ENCODE measurements around the gene WHRN.

WHRN gene

DNA sequence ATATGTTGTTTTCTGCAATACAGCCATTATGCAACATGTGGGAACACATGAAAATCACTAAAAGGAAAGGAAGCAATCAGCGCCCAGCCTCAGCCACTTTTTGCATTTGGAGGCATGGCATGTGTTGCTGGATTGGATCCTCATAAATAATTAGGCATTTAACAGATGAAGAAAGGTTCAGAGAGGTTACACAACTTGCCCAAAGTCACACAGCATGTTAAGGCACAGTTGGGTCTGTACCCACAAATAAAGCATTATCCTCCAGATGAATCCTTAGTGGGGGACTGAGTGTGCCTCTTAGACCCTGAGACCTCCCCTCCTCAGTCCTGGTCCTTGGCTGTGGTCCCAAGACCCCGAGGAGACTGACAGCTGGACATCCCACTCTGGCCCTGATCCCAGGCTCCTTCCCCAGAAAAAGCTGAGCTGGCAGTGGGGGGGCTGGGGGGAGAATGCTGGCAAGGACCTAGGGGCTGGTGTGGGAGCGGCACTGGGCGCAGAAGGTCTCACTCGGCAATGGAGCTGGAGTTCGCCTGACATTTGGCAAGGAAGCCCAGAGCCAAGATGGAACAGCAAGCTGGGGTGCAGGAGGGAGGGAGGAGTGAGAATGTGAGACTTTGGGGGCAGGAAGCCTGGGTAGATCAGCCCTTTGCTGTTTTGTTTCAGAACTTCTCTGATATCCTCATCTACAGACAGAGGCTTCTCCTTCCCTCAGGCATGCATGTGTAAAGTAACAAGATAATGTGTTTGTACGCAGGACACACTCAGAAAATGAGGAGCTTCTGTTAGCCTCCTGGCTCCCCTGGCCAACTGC, 110.5 kb downstream of the WHRN start:
- DNase-seq = no peak

DNA sequence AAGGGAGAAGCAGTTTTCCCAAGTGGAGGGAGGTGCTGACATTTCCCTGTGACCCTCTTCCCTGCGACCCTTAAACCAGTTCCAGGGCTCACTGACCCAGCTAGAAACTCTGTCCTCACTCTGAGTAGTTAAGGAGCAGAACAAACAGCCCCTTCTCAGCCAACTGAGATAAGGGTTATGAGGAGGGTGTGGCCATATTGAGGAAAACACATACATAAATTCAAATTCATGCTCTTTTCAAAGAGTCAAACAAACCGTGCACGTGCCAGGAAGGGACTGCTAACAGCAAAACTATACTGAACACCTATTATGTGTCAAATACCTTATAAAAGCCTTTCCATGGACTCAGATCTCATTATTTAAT, 112.5 kb downstream of the WHRN start:
- no peak for DNase-seq

DNA sequence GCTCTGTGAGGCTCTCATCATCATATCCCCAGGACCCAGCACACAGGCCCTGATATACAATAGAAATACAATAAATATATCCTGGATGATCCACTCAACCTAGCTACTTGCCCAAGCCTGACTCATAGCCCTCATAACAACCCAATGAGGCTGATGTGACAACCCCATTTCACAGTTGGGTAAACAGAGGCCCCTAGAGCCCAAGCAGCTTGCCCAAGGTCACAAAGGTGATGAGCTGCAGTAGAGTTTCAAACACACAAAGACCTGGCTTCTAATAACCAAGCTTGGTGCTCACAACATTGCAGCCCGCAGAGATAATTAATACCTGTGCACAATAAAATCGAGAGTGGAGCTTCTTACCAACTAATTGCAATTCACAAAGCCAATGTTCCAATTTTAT, 114.3 kb downstream of the WHRN start:
- DNase-seq = no peak

DNA sequence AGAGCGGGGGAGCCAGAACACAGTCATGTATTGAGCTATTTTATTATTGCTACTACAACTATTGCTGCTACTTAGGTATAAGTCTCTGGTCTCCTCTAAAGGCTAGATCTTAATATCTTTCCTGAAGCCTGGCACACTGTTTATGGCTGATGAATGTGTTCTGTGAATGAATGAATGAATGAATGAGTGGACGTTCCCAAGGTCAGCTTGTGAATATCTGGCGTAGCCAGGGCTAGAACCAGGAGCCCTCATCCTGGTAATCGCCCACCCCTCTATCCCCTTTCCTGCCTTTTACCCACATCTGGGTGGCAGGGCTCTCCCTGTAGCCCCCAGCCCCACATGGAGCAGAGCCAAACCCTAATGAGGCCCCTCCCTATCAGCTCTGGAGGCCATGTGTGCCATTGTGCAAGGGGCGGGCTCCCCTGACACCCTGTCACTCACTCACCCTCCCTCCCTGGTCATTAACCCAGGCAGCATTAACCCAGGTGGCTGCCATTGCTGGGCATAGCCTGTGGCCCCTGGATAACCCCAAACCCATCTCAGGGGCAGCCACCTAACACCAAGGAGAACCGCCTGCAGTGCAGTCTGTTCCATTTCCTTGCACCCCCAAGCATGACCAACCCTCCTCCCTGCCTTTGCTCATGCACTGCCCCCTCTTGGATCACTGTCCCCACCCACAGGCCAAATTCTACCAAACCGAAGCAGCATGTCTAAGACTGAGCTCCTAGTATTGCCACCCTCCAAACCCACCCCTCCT, 115.5 kb downstream of the WHRN start:
- DNase-seq = no peak

DNA sequence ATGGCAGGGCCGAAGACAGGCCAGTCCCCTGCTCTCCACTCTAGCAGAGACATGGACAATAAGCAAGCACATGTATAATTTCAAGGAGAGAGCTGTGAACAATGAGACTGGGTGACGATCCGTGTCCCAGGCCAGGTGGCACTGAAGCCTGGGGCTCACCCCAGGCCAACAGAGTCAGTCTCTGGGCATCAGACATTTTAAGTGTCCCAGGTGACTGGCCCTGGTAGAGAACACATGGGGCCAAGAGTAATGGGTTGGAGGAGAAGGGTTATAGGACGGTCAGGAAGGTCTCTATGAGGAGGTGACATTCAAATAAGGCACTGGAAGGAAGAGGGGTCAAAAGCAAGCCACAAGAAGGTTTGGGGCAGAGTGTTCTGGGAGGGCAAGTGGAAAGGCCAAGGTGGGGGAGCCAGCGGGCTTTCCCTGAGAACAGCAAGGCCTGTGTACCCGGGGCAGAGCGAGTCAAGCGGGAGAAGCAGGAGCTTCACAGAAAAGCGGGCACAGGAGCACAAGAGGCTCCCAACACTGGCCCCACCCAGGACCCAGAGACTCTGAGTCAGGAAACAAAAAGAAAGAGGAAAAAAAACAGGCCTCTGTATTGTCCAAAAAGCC, 116.4 kb downstream of the WHRN start:
- no peak for DNase-seq

DNA sequence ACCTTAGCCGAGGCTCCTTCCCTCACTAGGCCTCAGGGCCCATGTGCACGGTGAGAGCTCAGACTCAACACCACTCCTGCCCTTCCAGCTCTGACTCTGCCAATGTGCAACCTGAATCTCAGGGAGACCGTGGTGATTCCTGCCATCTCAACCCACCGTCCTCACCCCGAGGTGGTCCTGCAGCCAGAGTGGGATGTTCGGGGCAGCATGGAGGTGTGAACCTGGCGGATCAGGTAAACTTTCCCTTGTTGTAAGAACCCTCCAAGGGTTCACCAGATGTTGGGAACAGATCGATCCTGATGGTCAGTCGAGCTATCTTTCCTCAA, 117.0 kb downstream of the WHRN start:
- no peak for DNase-seq

DNA sequence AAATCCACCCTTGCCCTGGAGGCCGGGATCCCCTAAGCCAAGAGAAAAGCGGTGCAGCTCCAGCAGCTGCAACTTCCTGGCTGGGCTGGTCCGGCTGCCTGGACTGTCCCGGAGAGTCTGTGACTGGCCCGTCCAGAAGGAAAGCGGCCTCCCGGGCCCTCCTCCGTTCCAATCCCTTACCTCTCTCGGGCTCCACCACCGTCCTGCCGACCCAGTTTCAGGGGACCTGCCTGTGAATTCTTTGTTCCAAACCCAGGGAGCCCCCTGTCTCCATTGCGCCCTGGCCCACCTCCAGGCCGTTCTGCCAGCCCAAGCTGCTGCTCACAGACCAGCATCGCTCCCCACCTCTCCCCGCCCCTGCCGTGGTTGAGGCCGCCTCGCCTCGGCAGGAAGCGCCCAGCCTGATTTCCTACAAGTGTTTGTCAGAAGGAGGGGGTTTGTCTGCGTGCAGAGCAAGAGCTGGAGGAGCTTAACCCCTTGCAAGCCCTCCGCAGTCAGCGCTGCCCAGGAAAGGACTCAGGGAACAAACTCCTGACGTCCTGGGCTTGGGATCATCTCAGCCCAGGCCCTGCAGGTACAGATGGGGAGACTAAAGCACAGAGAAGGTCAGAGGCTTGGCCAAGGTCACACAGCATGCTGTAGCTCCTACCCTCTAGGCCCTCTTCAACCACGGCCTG, 117.5 kb downstream of the WHRN start, which contains the start of gene AKNA:
Gene AKNA, minus strand, starts transcription at position 303 of the 677 bp plus-strand sequence. CDS start 6,649 bp downstream, outside the sequence.
- no peak for DNase-seq

DNA sequence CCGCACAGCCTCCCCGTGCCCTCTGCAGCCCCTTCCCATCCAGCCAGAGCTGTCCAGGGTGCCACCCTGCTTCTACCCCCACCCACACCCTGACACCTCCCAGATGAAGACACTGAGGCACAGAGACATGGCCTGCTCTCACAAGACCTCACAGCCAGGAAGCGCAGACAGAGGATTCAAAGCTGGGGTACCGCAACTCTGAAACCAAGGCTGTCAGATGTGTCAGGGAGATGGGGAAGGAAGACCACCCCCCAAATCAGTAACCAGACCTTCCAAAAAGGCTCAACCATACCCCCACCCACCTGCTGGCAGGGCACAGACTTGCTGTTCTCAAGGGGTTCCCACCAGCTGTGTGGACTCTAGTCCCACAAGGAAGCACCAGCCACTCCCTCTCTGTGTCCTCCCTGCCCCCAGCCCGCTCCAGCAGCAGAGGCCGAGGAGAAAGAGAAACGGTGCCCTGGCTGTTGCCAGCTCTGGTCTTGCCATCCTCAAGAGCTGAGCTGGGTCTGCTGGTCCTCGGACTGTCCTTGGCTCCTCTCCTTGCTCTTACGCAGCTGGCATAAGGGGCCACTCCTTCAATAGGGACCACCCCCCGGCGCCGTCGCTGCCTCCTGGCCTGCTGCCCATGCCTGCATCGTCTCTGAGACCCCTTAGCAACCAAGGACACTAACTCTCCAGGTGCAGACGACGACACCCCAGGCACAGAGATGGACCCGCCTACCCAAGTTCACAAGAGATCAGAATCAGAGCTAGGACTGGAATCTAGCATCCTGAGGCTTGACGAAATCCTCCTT, 118.2 kb downstream of the WHRN start:
- no peak for DNase-seq

DNA sequence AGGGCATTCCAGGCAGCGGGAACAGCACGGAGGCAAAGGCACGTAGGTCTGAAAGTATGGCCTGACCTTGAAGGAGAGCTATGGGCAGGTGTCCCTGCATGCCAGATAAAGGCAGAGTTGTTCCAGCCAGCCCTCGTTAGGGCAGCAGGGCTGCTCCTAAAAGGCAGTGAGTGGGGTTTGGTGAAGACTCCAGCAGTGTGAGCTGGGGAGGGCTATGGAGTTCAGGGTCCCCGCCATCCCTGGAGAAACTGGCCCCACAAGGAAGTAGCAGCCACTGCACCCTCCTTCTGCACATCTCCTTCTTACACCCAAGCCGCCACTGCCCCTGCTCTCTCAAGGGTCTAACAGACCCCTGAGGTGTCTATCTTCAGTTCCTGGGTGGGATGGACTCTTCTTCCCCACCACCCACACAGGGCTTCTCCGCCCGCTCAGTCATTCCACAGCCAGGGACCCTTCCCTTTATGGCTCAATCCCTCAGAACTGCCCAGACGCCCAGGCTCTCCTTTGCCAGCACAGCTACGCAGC, 118.8 kb downstream of the WHRN start:
- DNase-seq = no peak

DNA sequence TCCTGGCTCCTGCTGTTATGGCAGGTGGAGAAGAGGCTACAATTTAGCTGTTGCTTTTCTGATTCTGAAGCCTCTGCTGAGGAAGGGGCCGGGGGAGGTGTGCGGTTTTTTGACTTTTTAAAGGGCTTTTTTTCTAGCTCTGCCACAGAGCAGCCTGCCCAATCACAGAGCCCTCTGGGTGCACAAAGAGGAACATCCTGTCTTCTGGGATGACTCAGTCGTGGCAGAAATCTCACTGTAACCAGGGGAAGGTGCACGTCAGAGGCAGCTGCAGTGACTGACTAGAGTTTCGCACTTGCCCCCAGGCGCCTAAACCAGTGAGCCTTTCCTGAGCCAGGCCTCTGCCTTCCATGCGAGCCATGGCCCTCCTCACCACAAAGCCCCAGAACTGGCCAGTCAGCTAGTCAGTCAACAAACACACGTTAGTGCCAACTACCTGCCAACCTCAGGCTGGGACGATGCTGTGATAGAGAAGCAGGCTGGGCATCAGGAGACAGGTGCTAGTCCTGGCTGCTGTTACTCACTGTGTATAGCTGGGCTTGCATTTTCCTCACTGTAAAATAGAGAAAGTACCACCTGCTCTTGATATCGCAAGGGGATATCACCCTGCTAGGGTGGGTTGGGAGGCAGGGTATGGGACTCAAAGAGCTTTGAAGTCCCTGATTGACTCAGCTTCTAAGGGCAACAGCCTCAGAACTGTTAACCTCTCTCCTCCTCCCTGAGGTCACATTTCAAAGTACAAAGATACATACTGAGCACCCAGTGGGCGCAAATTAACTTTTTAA, 119.7 kb downstream of the WHRN start:
- DNase-seq = no peak

DNA sequence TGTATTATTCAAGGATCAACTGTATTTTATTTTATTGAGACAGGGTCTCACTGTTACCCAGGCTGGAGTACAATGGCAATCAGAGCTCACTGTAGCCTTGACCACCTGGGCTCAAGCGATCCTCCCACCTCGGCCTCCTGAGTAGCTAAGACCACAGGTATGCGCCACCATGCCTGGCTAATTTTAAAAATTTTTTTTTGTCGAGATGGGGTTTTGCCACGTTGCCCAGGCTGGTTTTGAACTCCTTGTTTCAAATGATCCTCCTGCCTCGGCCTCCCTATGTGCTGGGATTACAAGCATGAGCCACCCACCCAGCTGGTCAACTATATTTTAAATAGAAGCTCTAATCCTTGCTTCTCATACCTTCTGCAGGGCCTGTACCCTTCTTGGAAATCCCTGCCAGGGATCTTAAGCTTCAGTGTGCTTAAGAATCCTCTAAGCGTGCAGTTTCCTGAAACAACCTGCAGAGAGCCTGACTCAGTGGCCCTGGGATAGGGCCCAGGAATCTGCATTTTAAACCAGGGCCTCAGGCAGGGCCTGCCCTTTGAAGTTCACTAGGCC, 120.4 kb downstream of the WHRN start:
- DNase-seq = no peak

DNA sequence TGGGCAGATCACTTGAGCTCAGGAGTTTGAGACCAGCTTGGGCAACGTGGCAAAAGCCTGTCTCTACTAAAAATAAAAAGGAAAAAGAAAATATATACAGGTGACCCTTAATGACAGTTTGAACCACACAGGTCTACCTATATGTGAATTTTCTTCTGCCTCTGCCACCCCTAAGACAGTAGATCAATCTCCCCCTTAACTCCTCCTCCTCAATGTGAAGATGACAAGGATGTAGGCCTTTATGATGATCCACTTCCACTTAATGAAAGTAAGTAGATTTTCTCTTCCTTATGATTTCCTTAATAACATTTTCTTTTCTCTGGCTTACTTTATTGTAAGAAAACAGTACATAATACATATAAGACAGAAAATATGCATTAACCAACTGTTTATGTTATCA, 120.9 kb downstream of the WHRN start:
- no peak for DNase-seq

DNA sequence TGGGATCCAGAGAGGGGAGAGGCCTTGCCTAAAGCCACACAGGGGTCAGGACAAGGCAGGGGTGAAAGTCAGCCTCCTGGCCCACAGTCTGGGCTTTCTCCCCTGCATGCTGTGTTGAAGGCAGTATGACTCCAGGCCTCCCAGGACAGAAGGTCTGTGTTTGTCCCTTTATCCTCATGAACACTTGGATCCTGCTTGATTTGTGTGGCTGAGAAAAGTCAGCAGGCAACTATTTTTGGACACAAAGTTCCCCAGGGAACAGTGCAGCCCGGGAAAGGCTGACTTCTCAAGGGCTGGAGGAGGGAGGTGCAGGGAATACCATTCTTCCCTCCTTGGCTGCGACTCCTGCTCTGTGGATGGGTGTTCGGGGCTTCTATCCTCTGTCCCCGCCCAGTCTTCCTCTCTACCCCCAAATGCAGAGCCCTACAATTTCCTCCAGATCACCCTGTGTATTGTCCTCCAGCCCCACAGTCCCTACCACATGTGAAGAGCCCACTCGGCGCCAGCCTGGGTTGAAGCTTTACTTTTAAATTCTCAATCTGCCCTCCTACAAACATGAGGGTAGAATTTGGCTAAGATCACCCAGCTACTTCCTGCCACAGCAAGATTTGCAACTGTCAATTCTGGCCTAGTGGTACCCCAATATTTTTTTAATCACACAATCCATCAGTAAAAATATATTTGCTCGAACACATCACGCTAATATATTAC, 121.6 kb downstream of the WHRN start:
- DNase-seq = no peak

DNA sequence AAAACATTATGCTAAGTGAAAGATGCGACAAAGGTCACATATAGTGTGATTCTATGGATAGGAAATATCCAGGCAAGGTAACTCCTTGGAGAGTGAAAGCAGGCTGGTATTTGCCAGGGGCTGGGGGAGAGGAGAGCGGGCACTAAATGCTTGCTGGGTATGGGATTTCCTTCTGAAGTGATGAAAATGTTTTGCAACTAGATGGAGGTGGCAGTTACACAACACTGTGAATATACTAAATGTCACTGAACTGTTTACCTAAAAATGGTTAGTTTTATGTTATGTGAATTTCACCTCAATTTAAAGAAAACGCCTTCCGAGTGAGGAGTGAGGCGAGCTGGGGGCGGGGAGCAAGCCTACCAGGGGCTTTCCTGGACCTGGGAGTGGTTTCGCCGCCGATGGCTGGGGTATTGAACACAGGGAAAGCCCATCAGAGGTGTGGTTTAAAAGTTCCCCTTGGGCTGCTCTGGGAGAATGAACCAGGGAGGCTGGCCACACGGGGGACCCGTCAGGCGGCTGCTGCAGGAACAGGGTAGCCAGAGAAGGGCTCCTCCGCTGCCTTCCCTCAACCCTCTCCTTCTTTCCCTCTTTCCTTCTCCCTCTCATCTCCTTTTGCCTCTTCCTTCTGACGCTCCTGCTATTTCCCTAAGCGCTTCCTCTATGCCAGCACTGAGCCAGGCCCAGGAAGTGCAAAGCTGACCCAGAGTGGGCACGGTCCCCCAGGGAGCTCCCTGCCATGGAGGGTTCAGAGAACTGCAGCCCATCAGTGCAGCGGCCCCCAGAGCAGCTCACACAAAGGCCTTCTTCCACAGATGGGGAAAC, 122.4 kb downstream of the WHRN start:
- DNase-seq = no peak

DNA sequence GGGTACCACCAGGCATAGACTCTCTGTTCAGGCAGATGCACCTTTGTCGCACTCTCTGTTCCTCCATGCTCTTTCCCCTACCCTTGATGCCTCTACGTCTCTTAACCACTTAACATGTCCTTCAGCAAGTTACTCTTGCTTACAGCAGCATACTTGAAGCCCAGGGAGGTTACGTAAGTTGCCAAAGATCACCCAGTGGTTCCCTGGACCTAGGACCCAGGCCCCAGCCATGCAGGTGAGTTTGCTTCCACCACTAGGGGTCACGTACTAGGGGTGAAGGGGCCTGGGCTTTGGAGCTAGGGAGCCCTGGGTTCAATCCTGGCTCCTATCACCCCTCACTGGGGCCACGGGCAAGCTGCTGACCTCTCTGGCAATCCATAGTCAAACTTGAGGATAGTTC, 126.4 kb downstream of the WHRN start:
- DNase-seq = no peak

DNA sequence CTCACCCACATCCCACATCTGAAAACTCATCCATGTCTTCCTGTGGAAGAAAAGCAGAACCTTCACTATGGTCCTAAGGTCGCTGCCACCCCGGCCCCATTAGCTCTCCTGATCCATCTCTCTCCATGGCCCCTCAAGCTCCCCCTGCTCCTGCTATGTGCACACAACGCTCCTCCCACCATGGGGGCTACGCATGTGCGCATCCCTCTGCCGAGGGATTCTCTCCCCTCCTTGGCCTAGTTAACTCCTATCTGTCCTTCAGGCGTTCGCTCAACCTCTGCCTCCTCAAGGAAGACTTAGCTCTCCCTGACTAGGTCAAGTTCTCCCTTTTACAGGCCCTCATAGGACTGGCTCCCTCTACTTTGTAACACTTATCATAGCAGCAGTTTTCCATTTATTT, 127.3 kb downstream of the WHRN start:
- DNase-seq = no peak

DNA sequence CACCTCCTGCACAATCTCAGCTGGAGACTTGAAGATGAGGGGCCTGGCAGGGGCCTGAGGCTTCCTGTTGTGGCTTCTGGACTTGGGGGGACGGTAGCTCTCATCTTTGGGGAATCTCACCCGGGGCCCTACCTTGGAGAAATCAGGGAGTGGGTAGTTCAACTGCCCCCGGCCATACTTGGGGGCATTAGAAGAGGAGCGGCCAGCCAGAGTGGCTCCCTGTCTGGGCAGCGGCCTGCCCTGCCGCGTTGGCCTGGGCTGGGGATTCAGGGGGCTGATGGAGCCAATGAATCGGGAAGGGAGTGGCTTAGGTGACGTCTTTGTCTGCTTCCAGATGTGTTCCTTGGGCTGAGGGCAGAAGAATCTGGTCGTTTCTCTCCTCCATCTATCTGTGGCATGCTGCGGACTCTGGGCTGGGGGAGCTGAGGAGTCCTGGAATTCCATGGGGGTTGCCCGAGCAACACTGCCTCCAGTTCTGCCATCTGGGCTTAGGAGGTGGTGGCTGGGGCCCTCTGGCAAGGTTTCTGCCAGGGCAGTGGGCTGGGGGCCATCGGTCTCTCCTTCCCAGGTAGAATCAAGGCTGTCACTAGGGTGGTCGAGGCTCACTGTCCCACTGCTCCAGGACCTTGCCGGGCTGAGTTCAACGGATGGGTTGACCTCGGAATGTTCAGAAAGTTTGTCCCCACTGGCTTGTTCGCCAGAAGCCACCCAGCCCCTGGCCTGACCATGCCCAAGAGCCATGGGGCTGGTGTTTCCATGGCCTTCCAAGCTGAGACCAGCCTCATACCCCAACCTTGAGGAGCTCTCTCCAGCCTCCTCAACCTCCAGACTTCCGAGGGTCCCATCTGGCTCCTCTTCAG, 128.5 kb downstream of the WHRN start:
- no peak for DNase-seq

DNA sequence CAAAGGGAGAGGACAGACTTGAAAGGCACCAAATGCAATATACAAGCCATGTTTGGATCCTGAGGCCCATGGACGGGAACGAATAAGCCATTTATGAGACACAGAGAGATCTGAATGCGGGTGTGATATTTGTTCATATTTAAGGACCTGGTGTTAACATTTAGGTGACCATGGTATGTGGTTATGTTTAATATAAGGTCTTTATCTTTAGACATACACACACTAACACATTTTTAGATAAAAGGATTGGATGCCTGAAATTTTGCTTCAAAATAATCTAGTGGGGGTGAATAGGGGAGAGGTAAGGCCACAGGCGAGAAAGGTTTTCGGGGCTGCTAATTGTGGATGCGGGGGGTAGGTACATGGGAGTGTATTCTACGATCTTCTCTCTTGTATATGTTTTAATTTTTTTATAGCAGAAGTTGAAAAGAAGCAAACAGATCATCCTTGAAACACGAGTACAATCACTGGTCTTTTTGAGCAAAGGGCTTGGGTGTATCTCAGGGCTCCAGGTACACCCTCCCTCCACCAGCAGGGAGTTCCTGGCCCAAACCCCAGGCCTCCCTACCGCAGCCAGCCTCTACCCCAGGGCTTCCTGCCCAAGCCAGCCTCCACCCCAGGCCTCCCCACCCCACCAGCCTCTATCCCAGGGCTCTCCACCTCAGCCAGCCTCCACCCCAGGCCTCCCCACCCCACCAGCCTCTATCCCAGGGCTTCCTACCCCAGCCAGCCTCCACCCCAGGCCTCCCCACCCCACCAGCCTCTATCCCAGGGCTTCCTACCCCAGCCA, 129.7 kb downstream of the WHRN start:
- no peak for DNase-seq

Data from cortex of kidney (tissue), 1 donor.